GM12874 (cell line): ENCODE data around the gene FMNL2.

Source experiments
- TF ChIP-seq, protein P1 (sequence below): IDR thresholded peaks from 2 replicates; pipeline ENCODE4 v1.5.1; 2011; ENCODE audit warnings: low read depth, mild to moderate bottlenecking, control low read depth, low read length, moderate library complexity; ENCODE audit not compliant: insufficient read depth

The FMNL2 gene

DNA sequence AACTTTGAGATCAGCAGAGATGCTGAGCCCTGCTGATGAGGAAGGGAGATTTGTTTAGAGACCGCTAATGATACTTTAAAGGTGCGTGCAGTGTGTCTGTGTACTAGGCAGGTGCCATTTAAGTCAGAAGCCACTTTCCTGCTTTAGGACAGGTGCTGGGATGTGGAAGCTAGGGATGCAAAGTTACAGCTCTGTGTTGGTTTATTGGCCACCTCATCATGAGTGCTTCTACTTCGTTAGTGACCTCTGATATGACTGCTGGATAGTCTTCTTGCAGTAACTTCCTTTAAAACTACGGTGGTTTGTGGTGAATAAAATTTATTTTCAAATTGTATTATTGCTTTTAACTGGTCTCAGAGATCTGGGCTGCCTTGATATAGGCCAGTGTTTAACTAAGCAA, 44.1 kb downstream of the FMNL2 start:
- TF ChIP-seq, protein P1, sequence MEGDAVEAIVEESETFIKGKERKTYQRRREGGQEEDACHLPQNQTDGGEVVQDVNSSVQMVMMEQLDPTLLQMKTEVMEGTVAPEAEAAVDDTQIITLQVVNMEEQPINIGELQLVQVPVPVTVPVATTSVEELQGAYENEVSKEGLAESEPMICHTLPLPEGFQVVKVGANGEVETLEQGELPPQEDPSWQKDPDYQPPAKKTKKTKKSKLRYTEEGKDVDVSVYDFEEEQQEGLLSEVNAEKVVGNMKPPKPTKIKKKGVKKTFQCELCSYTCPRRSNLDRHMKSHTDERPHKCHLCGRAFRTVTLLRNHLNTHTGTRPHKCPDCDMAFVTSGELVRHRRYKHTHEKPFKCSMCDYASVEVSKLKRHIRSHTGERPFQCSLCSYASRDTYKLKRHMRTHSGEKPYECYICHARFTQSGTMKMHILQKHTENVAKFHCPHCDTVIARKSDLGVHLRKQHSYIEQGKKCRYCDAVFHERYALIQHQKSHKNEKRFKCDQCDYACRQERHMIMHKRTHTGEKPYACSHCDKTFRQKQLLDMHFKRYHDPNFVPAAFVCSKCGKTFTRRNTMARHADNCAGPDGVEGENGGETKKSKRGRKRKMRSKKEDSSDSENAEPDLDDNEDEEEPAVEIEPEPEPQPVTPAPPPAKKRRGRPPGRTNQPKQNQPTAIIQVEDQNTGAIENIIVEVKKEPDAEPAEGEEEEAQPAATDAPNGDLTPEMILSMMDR = no peak

DNA sequence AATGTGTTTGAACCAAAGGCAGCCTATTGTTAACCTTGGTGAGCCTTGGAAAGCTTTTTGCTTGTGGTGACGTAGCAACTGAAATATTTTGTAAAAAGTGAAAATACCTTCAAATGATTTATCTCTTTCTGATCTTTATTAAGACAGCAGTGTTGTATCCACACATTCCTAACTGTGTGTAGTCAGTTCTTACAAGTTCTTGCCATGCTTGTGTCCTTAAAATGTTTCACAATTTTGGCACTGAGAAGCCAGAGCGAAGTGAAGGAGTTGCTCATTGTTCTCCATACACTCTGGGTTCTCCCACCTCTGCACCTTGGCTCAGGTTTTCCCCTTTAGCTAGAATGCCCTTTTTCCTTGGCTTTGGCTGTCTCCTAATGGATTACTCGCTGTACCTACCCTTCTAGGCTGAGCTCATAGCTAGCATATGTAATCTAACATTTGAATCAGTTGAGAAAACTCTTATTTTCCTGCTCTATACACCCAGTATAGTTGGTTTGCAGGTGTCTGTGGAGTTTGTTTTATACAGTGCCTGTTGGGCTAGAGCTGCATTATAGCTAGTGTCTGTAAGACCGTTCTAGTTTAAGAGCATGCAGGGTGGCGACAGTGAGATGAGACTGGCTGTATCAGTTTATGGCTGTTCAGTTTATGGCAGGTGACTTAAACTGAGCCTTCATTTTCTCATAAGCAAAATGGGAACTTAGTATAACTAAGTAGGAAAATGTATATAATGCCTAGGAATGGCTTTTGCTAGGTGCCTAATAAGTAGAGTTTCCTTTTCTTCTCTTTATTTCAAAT, 45.5 kb downstream of the FMNL2 start:
- TF ChIP-seq, protein P1 = no peak

DNA sequence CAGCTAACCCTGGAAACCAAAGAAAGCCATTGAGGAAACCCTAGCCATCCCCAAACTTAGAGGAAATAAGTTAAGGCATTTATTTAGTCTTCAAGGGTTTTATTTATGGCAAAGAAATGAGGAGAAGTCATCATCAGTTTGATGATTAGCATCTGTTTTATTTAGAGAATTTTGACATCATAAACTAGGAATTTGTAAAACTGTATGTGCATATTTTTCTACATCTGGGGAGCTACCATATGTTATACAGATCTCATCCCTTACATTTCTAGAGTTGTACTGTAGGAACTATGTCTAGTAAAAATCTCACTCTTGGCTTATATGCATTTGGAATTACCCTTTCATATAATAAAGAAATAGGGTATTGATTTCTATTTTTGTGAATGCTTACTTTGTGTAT, 48.7 kb downstream of the FMNL2 start:
- TF ChIP-seq, protein P1 = no peak

DNA sequence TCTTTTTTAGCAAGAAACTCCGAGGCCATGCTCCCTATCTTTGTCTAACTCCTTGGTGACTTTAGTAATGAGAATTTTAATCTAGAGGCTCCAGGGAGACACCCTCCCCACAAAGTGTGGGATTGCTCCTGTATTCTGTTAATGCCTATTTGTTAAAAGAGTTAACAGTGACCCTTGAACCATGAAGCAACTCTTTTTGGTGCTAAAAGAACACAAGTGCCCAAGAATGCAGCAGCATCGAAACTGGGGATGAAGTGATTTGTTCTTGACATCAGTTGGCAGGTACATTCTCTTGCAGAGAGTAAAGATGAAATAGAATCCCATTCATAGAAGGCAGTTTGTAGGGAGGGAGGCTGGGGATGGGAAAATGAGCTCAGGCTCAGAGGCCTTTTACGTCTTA, 50.0 kb downstream of the FMNL2 start:
- TF ChIP-seq, protein P1 = no peak

DNA sequence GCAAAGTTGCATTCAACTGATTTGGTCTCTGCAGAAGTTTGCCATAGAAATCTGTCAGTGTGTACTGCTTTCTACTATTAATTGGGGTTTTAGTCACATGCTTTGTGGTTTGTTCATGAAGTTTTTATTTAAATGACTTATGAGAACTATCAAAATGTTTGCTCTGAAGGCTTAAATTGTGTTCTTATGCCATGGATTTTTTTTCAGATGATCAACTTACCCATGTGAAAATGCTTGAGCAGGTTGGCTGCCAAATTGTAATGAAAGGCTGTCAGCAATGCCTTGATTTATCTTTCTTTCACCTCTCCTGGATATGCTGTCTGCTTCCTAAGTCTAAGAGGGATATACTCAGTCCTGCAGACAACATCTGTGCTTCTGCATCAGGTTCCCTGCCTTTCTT, 50.7 kb downstream of the FMNL2 start:
- TF ChIP-seq, protein P1 = no peak

DNA sequence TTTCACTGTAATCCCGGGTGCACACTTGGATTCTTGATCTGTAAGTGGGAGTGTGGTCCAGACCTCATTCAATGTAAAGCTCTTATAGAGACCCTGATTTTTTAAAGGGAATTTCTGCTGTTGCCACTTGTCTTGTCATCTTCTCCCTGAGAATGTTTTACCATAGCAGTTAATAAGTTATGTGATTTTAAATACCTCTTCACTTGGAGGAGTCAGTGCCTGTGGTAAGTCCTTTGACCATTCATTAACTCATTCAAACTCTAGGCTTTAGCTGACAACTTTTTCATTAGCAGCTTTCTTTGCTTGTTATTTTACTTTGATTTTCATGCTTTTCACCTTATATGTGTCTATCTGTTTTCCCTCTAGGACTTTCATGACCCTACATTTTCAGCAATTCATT, 51.3 kb downstream of the FMNL2 start:
- TF ChIP-seq, protein P1 = no peak

DNA sequence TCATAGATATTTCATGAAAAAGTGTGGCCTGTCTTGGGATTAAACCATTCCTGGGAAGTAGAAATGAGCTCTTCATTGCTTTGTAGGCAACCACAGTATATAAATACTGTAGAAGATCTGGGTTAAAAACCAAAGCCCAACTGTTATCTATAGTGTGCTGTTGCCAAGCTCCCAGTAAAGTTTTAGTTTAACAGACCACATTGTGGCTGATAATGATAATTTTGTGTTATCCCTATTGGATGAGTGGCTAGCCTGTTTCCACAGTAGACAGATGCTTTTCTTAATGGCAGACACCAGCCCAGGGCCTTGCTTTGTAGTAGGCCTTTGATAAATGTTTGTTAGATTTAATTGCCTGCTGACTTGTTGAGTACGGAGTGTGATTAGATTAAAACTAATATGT, 52.1 kb downstream of the FMNL2 start:
- TF ChIP-seq, protein P1 = no peak
